SK-N-SH (cell line): Measurements from ENCODE around the gene HPCAL1. TPM values are rescaled to one million over a fixed set of nuclear protein-coding genes. Genes with fewer than 3 reads are reported as not detected.
A peak's percentile ranks its signal among the peaks of the same experiment; 100 is the strongest.

ENCODE experiments used
- CTCF ChIA-PET: fragments of 300-600, 350-600 bp; formaldehyde crosslinking; extraction: SDS; loops from one replicate; lab custom pipeline; 2021; lab: Yijun Ruan, JAX
- POLR2A ChIA-PET: fragments of 350-600 bp; sonication (Branson Sonifier 250); formaldehyde crosslinking; extraction: SDS; loops from one replicate; lab custom pipeline; 2020; ENCODE audit warnings: antibody characterized with exemption, inconsistent platforms; lab: Yijun Ruan, JAX
- DNase-seq: peaks from one replicate; pipeline ENCODE4 v3.0.0; 2012
- H2AFZ ChIP-seq: fragments of 200-600 bp; sonication (generic); 2 replicates; pipeline ENCODE4 v1.8.1; 2016; ENCODE audit warnings: antibody characterized with exemption, mild to moderate bottlenecking, low read depth
- H3F3A ChIP-seq: fragments of 200-600 bp; sonication (generic); replicated peaks from 2 replicates; pipeline ENCODE3; 2016; ENCODE audit warnings: antibody characterized with exemption, mild to moderate bottlenecking; ENCODE audit not compliant: insufficient read depth
- H3K27ac ChIP-seq, 2 experiments: fragments of 200-500 bp in 1 of 2; fragments of 200-600 bp in 1 of 2; sonication (Bioruptor generic) in 1 of 2; sonication (generic), shearing (Covaris generic) in 1 of 2; 2 replicates each; pipeline versions ENCODE4 v1.5.1 to v1.6.1; 2014 to 2016; ENCODE audit warnings: low read depth in 2 of 2, inconsistent platforms in 1 of 2, low read length in 1 of 2, mild to moderate bottlenecking in 1 of 2, mixed read lengths in 1 of 2
- H3K27me3 ChIP-seq: fragments of 200-600 bp; sonication (generic), shearing (Covaris generic); 2 replicates; pipeline ENCODE4 v1.6.1; 2016; ENCODE audit warnings: mixed run types; ENCODE audit not compliant: insufficient read depth
- H3K36me3 ChIP-seq, 2 experiments: fragments of 200-500 bp in 1 of 2; fragments of 200-600 bp in 1 of 2; sonication (Bioruptor generic) in 1 of 2; sonication (generic) in 1 of 2; replicated peaks in 1 of 2; 2 replicates each; pipeline versions ENCODE3 to v1.5.1; 2014 to 2016; ENCODE audit warnings: low read length in 1 of 2, mild to moderate bottlenecking in 1 of 2; ENCODE audit not compliant: insufficient read depth in 2 of 2, control insufficient read depth in 1 of 2
- H3K4me1 ChIP-seq, 2 experiments: fragments of 200-500 bp in 1 of 2; fragments of 200-600 bp in 1 of 2; sonication (Bioruptor generic) in 1 of 2; sonication (generic), shearing (Covaris generic) in 1 of 2; 2 replicates each; pipeline versions ENCODE4 v1.5.1 to v1.6.1; 2014 to 2016; ENCODE audit warnings: low read depth in 1 of 2, low read length in 1 of 2, mixed run types in 1 of 2; ENCODE audit not compliant: insufficient read depth in 2 of 2, control insufficient read depth in 1 of 2
- H3K4me2 ChIP-seq: fragments of 200-600 bp; sonication (generic), shearing (Covaris generic); 2 replicates; pipeline ENCODE4 v1.6.1; 2017; ENCODE audit warnings: mixed run types
- H3K4me3 ChIP-seq, 2 experiments: fragments of 200-500 bp in 1 of 2; fragments of 200-600 bp in 1 of 2; sonication (Bioruptor generic) in 1 of 2; sonication (generic), shearing (Covaris generic) in 1 of 2; 2 replicates each; pipeline versions ENCODE4 v1.5.1 to v1.8.1; 2014 to 2016; ENCODE audit warnings: low read depth in 2 of 2, inconsistent platforms in 1 of 2, low read length in 1 of 2, mild to moderate bottlenecking in 1 of 2, mixed read lengths in 1 of 2, moderate library complexity in 1 of 2
- H3K79me2 ChIP-seq: fragments of 200-600 bp; sonication (generic); 2 replicates; pipeline ENCODE4 v1.8.1; 2017; ENCODE audit warnings: mild to moderate bottlenecking; ENCODE audit not compliant: insufficient read depth
- H3K9ac ChIP-seq: fragments of 200-600 bp; sonication (generic); 2 replicates; pipeline ENCODE4 v1.6.1; 2017; ENCODE audit warnings: mixed run types
- H3K9me2 ChIP-seq: fragments of 200-600 bp; sonication (generic); 2 replicates; pipeline ENCODE4 v1.6.1; 2017; ENCODE audit warnings: mixed run types
- H3K9me3 ChIP-seq: fragments of 200-600 bp; sonication (generic); 2 replicates; pipeline ENCODE4 v1.6.1; 2017; ENCODE audit warnings: mixed run types, mild to moderate bottlenecking, moderate library complexity
- H4K20me1 ChIP-seq: fragments of 200-600 bp; sonication (generic); 2 replicates; pipeline ENCODE4 v1.6.1; 2017; ENCODE audit warnings: mild to moderate bottlenecking, mixed run types; ENCODE audit not compliant: insufficient read depth
- ELF1 ChIP-seq: IDR thresholded peaks from 2 replicates; pipeline ENCODE4 v1.4.0; 2012
- FOSL2 ChIP-seq: IDR thresholded peaks from 2 replicates; pipeline ENCODE4 v1.4.0; 2012; ENCODE audit warnings: low read depth, mild to moderate bottlenecking, moderate library complexity, borderline replicate concordance
- GABPA ChIP-seq: IDR thresholded peaks from 2 replicates; pipeline ENCODE4 v1.4.0; 2012; ENCODE audit warnings: low read depth, mild to moderate bottlenecking
- NRF1 ChIP-seq: IDR thresholded peaks from 2 replicates; pipeline ENCODE4 v1.6.1; 2012; ENCODE audit warnings: low read depth, mild to moderate bottlenecking, low read length
- TCF12 ChIP-seq: IDR thresholded peaks from 2 replicates; pipeline ENCODE4 v1.4.0; 2012
- ZBTB33 ChIP-seq: IDR thresholded peaks from 2 replicates; pipeline ENCODE4 v1.4.0; 2012; ENCODE audit warnings: low read depth, borderline replicate concordance
- WGBS: methylation state at CpG from one replicate; pipeline ENCODE4 v1.1.6; 2017; ENCODE audit warnings: low lambda C conversion rate; 5-methylcytosine and 5-hydroxymethylcytosine counted together
- polyA plus RNA-seq, 3 experiments: library from polyadenylated mRNA; depleted of rRNA; stranded (reverse); fragments of >200 nt; gene quantifications; 2 replicates each; pipeline ENCODE4 v1.2.3, GENCODE V29; 2012
- TF ChIP-seq, protein P1 (sequence below): IDR thresholded peaks from 2 replicates; pipeline ENCODE4 v1.4.0; 2012; ENCODE audit warnings: low read depth

The HPCAL1 gene
- polyA plus RNA-seq, 1 of the 3 experiments (the other 2 are of a cell fraction): 77.0 TPM

DNA sequence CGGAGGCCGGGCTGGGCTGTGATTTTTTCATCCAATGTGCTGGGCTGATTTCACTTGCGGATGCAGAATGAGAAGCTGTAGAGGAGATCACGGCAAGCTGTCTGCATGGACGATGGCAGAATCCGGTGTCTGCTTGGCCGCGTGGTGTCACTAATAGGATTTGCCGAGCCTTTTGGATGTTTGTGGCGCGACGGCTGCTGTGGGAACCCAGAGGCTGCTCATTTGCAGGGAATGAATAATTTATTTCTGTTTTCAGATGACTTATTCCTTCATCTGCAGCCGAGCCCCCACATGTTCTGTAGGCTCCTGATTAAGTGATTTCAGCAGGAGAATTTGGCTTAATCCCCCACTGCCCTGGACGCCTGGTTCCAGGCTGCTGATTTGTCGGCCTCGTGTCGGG, 82.8 kb downstream of the HPCAL1 start:
- Histone ChIP-seq H3K9ac (no peak overlapping the region), H3K27ac (peak overlapping the region in 1 of 2 experiments; percentile 59; a peak in 2 of 4 replicates), H2AFZ (no peak overlapping the region), H3K4me3 (no peak overlapping the region), H3K9me3 (no peaks in the 10 kb centered on the region), H3K36me3 (no peaks in the 10 kb centered on the region), H4K20me1 (peaks cover 9% of the 10 kb centered on the region; the same call in 1 of the 2 replicates), H3K4me1 (peaks cover 7 to 80% of the 10 kb centered on the region in 2 experiments; a peak in 3 of 4 replicates), H3K27me3 (no peaks in the 10 kb centered on the region), H3F3A (no peaks in the 10 kb centered on the region), H3K4me2 (no peak overlapping the region), H3K79me2 (no peaks in the 10 kb centered on the region), H3K9me2 (no peaks in the 10 kb centered on the region)
- ChIA-PET POLR2A (no interaction called here), CTCF (interaction anchor here (1.7 to 1.9 kb wide), 3 partner anchors 11 to 79 kb away, joined by 4 to 7 read pairs (median 4); no protein-coding TSS in a partner anchor)
- no peak for DNase-seq
- WGBS: 87% methylated on average over 17 of the region's 17 CpGs
- no peak for TF ChIP-seq TCF12
- no peak for TF ChIP-seq GABPA
- TF ChIP-seq, protein P1, sequence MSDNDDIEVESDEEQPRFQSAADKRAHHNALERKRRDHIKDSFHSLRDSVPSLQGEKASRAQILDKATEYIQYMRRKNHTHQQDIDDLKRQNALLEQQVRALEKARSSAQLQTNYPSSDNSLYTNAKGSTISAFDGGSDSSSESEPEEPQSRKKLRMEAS: no peak

DNA sequence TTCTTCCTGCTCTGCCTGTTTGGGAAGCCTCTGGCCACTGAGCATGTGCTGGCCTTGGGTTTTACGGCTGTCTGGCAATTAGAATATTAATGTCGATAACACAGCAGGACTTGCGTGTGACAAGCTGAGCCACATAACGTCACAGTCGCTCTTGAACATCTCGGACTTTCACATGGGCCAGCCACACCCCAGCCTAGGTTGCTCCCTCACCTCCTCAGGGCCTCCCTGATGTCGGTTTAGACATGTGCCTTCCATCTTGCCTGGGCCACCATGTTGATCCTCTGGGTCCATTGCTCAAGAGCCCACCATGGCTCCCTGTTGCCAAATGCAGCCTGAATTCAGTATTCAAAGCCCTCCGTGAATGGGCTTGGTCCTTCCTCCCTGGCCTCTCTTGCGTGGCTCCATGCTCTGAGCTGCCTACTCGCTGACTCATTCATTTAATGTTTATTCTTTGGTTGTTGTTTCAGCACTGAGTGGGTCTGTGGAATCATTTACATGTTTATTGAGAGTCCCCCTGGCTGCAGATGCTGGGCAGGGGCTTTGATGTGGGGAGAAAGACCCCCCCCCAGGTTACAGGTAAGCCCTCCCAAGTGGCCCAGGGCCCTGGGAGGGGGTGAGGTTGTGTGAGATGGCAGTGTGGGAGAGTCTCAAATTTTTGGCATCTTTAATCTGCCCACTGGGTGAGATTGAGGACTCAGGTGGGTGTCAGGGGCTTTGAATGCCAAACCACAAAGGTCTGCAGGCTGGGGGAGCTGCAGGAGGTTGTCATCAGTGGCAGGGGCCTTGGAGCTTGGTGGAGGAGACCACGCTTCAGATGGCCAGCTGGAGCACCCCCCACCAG, 83.4 kb downstream of the HPCAL1 start:
- peak overlapping the region in 1 of 2 experiments; percentile 12; a peak in 1 of 4 replicates for H3K27ac ChIP-seq
- peaks cover 7 to 82% of the 10 kb centered on the region in 2 experiments; a peak in 3 of 4 replicates for H3K4me1 ChIP-seq
- H4K20me1 ChIP-seq: peaks cover 9% of the 10 kb centered on the region; the same call in 1 of the 2 replicates
- no peaks in the 10 kb centered on the region for H3F3A ChIP-seq
- H3K4me2 ChIP-seq: no peak overlapping the region; the same call in 1 of the 2 replicates
- H3K4me3 ChIP-seq: no peak overlapping the region
- no peak for DNase-seq
- H3K27me3 ChIP-seq: no peaks in the 10 kb centered on the region
- H3K9ac ChIP-seq: no peak overlapping the region
- POLR2A ChIA-PET: no interaction called here
- no peak overlapping the region for H2AFZ ChIP-seq
- no peak for TF ChIP-seq NRF1
- peak; percentile 18; the same call in 1 of the 2 replicates for TF ChIP-seq FOSL2
- TF ChIP-seq, all 33 proteins: peak for 1
- H3K79me2 ChIP-seq: no peaks in the 10 kb centered on the region
- no peaks in the 10 kb centered on the region for H3K9me2 ChIP-seq
- H3K9me3 ChIP-seq: no peaks in the 10 kb centered on the region
- 82% methylated on average over 10 of the region's 11 CpGs for WGBS
- CTCF ChIA-PET: interaction anchor here (1.8 to 1.9 kb wide), 2 partner anchors 20 to 79 kb away, joined by 4 to 7 read pairs; no protein-coding TSS in a partner anchor
- no peaks in the 10 kb centered on the region for H3K36me3 ChIP-seq

GRCh38 chr2:10387033-10387432, 84.3 kb downstream of the HPCAL1 start:
- no peak overlapping the region for H3K9ac ChIP-seq
- TF ChIP-seq ZBTB33: no peak
- no peak for TF ChIP-seq ELF1
- H3K4me3 ChIP-seq: no peak overlapping the region
- peaks cover 7 to 85% of the 10 kb centered on the region in 2 experiments; a peak in 3 of 4 replicates for H3K4me1 ChIP-seq
- no peaks in the 10 kb centered on the region for H3K36me3 ChIP-seq
- DNase-seq: no peak
- no peaks in the 10 kb centered on the region for H3K9me3 ChIP-seq
- no peaks in the 10 kb centered on the region for H3K9me2 ChIP-seq
- H2AFZ ChIP-seq: no peak overlapping the region
- POLR2A ChIA-PET: no interaction called here
- no peaks in the 10 kb centered on the region for H3K79me2 ChIP-seq
- no peaks in the 10 kb centered on the region for H3K27me3 ChIP-seq
- WGBS: 100% methylated on average over 9 of the region's 14 CpGs
- no peaks in the 10 kb centered on the region for H3F3A ChIP-seq
- no peak overlapping the region for H3K4me2 ChIP-seq
- CTCF ChIA-PET: interaction anchor here (1.3 kb wide), 1 partner anchor 48 kb away, joined by 4 read pairs; no protein-coding TSS in a partner anchor
- H4K20me1 ChIP-seq: peaks cover 9% of the 10 kb centered on the region; the same call in 1 of the 2 replicates
- peak overlapping the region in 1 of 2 experiments; percentile 12; a peak in 1 of 4 replicates for H3K27ac ChIP-seq
